SH-SY5Y (cell line): ENCODE measurements around the gene SPPL2B.

ENCODE experiments used
- GATA2 ChIP-seq: IDR thresholded peaks from 2 replicates; pipeline ENCODE4 v1.6.1; 2011; ENCODE audit warnings: mild to moderate bottlenecking, low read depth, low read length
- GATA3 ChIP-seq: IDR thresholded peaks from 2 replicates; pipeline ENCODE4 v1.6.1; 2011; ENCODE audit warnings: low read depth, mild to moderate bottlenecking, low read length, moderate library complexity

- no peak for TF ChIP-seq GATA2
- no peak for TF ChIP-seq GATA3
These were observed 23.1 kb downstream of the SPPL2B start for GRCh38 chr19:2351591-2351990.
